HG02798 (cell line): Measurements from ENCODE around the gene SLC9A9.
A peak's percentile ranks its signal among the peaks of the same experiment; 100 is the strongest.
"Not testable (repeated sequence)": the region's sequence is repeated elsewhere in the genome, so short reads cannot be mapped to it uniquely, and the experiment has no call there.

ENCODE experiments used
- ATAC-seq: cut with Tn5 transposase; IDR thresholded peaks from one replicate; pipeline ENCODE4 v1.9.1; 2021; ENCODE audit warnings: mild to moderate bottlenecking; ENCODE audit not compliant: unreplicated experiment, poor library complexity

SLC9A9 gene

DNA sequence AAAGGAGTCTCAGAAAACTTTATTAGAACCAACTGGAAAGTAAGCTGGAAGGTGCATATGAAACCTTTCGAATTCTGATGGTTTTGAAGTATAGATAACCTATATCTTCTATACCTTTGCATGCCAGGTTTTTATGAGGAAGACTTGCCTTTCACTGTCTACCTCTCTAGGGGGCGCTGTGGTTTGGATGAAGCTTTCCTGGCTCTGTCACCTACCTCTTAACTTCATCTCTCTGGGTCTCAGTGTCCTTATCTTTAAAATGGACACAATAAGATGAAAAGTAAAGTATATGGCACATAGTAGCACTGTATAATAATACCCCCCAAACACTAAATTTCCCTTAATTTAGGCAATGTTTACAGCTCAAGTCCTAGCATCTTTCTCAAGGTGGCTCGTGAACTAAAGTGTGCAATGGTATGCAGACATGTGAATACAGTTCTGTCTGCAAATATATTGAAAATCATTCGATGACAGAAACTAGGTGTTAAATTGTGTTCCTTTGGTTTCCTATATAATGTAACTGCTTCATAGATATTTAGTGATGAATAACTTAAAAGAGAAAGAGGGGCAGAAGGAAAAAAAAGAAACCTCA lies 414.4 kb downstream of the SLC9A9 start:
- no peak for ATAC-seq

DNA sequence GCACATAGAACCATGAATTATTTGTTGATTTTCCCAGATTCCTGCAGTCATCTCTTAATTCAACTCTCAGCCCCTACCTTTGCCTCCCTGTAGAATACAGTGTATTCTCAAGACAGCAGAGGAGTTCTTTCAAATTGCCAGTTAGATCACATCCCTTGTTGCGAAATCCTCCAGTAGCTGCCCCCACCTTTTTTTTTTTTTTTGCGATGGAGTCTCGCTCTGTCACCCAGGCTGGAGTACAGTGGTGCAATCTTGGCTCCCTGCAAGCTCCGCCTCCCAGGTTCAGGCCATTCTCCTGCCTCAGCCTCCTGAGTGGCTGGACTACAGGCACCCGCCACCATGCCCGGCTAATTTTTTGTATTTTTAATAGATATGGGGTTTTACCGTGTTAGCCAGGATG lies 417.0 kb downstream of the SLC9A9 start:
- not testable (repeated sequence) for ATAC-seq

DNA sequence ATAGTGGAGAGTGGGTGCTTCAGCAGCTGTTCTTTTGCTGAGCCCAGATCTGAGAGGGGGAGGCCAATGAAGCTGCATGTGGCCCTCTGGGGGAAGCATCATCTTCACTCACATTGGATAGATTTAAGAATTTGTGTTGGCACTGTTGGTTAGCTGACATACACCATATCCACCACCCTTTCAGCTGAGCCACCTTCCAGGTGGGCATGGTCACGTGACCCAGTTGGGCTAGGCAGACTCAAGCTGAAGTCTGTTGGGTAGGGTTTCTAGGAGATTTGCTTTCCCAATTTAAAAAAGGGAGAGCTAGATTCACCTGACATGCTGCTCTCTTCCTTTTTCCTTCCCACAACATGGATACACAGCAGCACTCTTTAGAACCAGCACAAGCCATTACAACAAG lies 417.7 kb downstream of the SLC9A9 start:
- no peak for ATAC-seq

DNA sequence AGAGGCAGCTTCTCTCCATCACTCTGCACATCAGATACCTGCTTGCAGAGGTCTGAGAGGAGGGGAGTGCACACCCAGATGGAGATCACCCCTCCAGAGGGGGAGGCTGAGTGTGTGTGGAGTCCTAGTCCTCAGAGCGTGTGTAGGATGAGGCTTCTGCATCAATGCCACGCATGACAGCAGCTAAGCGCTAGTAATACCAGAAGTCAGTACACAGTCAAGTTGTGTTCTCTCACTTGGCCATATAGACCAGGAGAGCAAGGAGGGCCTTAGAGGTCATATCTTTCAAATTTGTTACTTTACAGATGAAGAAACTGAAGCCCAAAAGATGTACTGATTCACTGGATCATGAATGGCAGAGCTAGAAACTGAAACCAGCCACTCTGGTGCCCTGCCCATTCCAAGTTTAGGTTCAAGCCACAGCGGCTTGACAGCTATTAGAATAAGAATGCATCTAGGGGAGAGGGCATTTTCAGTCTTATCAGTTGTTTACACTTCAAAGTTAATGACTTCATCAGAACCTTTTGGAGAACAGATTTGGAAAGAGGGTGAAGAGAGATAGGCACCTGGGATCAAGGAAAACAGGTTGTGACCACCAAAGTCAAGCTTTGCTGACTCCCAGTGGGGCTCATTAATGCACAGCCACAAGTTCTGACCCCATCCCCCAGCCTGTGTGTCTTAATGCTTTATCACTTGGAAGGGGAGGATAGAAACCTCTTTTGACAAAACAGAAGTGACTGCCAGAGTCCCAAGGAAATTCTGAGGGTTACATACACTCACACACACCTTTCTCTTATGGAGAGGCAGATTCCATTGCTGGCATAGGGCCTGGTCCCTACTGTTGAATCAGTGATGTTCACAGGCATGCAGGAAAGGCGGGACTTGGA lies 418.4 kb downstream of the SLC9A9 start:
- peak; percentile 56 for ATAC-seq

GRCh38 chr3:143428294-143428693 lies 420.0 kb downstream of the SLC9A9 start:
- no peak for ATAC-seq

- ATAC-seq: no peak
Observed at GRCh38 chr3:143427631-143428030, 420.6 kb downstream of the SLC9A9 start.

- no peak for ATAC-seq
Observed at GRCh38 chr3:143424874-143425273, 423.4 kb downstream of the SLC9A9 start.

- ATAC-seq: no peak
Observed at GRCh38 chr3:143421556-143421955, 426.7 kb downstream of the SLC9A9 start.

DNA sequence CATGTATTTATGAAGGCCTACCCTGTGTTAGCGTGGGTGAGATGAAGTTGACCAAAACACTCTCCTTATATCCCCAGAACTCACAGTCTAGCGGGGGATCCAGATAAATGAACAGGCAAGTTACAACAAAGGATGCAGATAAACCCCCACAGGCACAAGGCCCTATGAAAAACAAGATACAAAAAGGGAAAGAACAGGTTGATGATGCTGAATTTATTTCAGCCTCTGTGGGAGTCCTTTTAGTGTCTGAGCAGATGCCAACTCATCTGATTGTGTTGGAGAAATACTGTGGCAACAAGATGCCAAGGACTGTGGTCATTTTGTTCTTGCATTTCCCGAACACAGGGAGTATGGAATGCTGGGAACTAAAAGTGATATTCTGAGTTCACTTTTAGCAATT lies 428.7 kb downstream of the SLC9A9 start:
- ATAC-seq: no peak

- ATAC-seq: no peak
Observed at GRCh38 chr3:143418391-143418790, 429.9 kb downstream of the SLC9A9 start.

- no peak for ATAC-seq
Observed at GRCh38 chr3:143416229-143416628, 432.0 kb downstream of the SLC9A9 start.

GRCh38 chr3:143414571-143415253 lies 433.6 kb downstream of the SLC9A9 start:
- no peak for ATAC-seq

- no peak for ATAC-seq
Observed at GRCh38 chr3:143413372-143413771, 434.9 kb downstream of the SLC9A9 start.

GRCh38 chr3:143412084-143412483 lies 436.2 kb downstream of the SLC9A9 start:
- ATAC-seq: no peak

DNA sequence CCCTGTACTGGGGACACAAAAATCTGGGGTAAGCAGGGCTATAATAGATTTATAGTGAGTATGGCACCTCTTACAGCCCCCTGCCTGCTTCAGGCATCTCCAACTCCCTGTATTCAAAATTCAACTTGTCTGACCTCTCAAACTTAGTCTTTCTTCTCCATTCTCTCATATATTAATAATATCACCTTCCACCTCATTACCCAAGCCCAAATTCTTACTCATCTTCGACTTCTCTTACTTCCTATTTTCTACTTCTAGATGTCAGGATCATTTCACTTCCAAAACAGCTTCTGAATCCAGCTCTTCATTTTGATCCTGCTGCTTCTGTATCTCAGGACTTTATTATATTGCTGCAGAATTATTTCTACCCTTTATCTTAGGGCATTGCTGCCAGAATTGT lies 438.0 kb downstream of the SLC9A9 start:
- ATAC-seq: no peak

GRCh38 chr3:143408771-143409170 lies 439.5 kb downstream of the SLC9A9 start:
- ATAC-seq: no peak

DNA sequence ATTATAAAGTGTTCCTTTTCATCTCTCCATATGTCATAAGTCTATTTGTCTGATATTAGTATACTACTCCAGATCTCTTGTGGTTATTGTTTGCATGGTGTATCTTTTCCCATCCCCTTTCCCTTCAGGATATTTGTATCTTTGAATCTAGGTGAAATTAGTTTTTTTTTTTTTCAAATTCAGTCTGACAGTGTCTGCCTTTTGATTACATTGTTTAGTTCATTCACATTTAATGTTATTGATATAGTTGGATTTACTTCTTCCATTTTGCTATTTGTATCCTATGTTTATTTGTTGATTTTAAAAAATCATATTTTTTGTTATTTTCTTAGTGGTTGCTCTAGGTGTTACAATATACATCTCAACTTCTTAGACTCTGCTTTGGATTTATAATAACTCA lies 445.7 kb downstream of the SLC9A9 start:
- no peak for ATAC-seq

DNA sequence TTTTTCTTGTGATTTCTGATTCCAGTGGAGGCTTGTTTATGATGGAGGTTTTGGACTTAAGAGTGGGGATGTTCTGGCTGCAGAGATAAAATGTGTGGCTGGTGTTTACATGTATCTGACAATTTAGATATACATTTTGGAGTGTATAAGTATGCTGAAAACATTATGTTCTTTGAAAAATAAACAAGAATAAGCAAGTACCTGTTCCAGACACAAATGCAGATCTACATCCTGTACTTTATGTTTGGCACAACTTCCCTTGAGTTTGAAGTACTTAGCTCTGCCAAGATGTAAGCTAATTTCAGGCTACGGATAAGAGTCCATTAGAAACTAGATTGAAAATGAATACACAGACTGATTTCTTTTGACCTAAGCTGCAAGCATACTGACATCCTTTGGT lies 451.5 kb downstream of the SLC9A9 start:
- ATAC-seq: no peak

DNA sequence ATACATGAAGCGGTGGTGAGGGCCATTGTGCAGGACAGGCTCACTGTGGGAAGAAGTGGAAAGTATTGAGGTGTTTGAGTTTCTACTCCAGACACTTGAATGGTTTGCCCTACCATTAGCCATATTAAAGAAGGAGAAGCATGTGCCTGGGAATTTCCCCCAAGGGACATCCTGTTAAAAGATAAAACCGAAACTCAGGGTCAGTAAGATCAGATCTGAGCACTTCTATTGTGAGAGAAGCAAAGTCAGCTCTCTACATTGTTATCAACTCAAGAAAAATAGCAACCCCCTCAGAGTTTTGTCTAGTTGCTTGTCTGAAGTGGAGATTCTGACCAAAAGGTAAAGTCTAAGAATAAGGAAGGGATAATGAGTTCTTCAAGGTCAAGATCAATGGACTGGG lies 458.9 kb downstream of the SLC9A9 start:
- no peak for ATAC-seq

- no peak for ATAC-seq
Observed at GRCh38 chr3:143387425-143387824, 460.8 kb downstream of the SLC9A9 start.

- ATAC-seq: no peak
Observed at GRCh38 chr3:143384076-143384475, 464.2 kb downstream of the SLC9A9 start.
